H1 (cell line): ENCODE measurements around the gene TENT4A. TPM values are rescaled to one million over a fixed set of nuclear protein-coding genes. Genes with fewer than 3 reads are reported as not detected.

ENCODE experiments used
- CTCF ChIA-PET: fragments of 300-600 bp; sonication (Branson Sonifier 250); formaldehyde crosslinking; loops from one replicate; lab custom pipeline; 2021; ENCODE audit not compliant: partially characterized antibody; lab: Charles Lee
- POLR2A ChIA-PET: fragments of 300-600 bp; sonication (Branson Sonifier 250); formaldehyde crosslinking; loops from one replicate; lab custom pipeline; 2021; ENCODE audit warnings: inconsistent platforms; ENCODE audit not compliant: partially characterized antibody; lab: Charles Lee
- DNase-seq, 2 experiments: peaks; one replicate each; pipeline versions ENCODE4 v3.0.0 to v3.0.0-alpha.2; 2010 to 2022; ENCODE audit warnings: low spot score in 2 of 2, low read depth in 1 of 2, mixed read lengths in 1 of 2
- FAIRE-seq: peaks from 2 replicates; lab custom pipeline; 2011; peaks lifted over from hg19 to GRCh38; lab: Jason Lieb, UNC
- H2AFZ ChIP-seq: 2 replicates; pipeline ENCODE4 v1.8.1; 2012; ENCODE audit warnings: low read length, inconsistent platforms
- H2AK5ac ChIP-seq: 2 replicates; pipeline ENCODE4 v1.6.1; 2013; ENCODE audit warnings: low read depth, low read length
- H2BK120ac ChIP-seq: replicated peaks from 2 replicates; pipeline ENCODE3; 2013; ENCODE audit warnings: low read depth, low read length, inconsistent platforms
- H2BK12ac ChIP-seq: 2 replicates; pipeline ENCODE4 v1.6.1; 2013; ENCODE audit warnings: low read depth, low read length
- H2BK15ac ChIP-seq: 2 replicates; pipeline ENCODE4 v1.6.1; 2013; ENCODE audit warnings: low read length
- H2BK20ac ChIP-seq: 2 replicates; pipeline ENCODE4 v1.6.1; 2013; ENCODE audit warnings: low read length
- H2BK5ac ChIP-seq: 2 replicates; pipeline ENCODE4 v1.6.1; 2013; ENCODE audit warnings: low read depth, low read length
- H3K14ac ChIP-seq: 2 replicates; pipeline ENCODE4 v1.6.1; 2013; ENCODE audit warnings: inconsistent platforms; ENCODE audit not compliant: insufficient read length
- H3K18ac ChIP-seq: 2 replicates; pipeline ENCODE4 v1.6.1; 2013; ENCODE audit warnings: low read length; ENCODE audit errors: extremely low read depth
- H3K23ac ChIP-seq: 2 replicates; pipeline ENCODE4 v1.6.1; 2013; ENCODE audit warnings: inconsistent platforms; ENCODE audit not compliant: insufficient read length
- H3K23me2 ChIP-seq: 2 replicates; pipeline ENCODE4 v1.6.1; 2013; ENCODE audit warnings: low read depth, low read length
- H3K27ac ChIP-seq: 2 replicates; pipeline ENCODE4 v1.6.1; 2011; ENCODE audit warnings: low read depth, low read length, inconsistent platforms
- H3K27me3 ChIP-seq, 4 experiments: replicated peaks in 1 of 4; 1 replicate in 1 of 4; 2 replicates in 3 of 4; pipeline versions ENCODE4 v1.6.1 to v1.8.1; 2011 to 2013; ENCODE audit warnings: low read length in 3 of 4, mild to moderate bottlenecking in 3 of 4, inconsistent platforms in 2 of 4, mixed read lengths in 2 of 4, moderate library complexity in 1 of 4; ENCODE audit not compliant: control insufficient read depth in 3 of 4, insufficient read depth in 3 of 4; ENCODE audit errors: extremely low read depth in 1 of 4
- H3K36me3 ChIP-seq, 4 experiments: 2 replicates each; pipeline versions ENCODE4 v1.6.1 to v1.8.1; 2011 to 2013; ENCODE audit warnings: mild to moderate bottlenecking in 4 of 4, low read length in 3 of 4, moderate library complexity in 2 of 4, control low read depth in 1 of 4, inconsistent platforms in 1 of 4; ENCODE audit not compliant: insufficient read depth in 4 of 4, control insufficient read depth in 2 of 4
- H3K4ac ChIP-seq: replicated peaks from 2 replicates; pipeline ENCODE3; 2013; ENCODE audit warnings: low read length, low read depth, mixed read lengths, inconsistent platforms; ENCODE audit not compliant: insufficient read length
- H3K4me1 ChIP-seq, 4 experiments: replicated peaks in 1 of 4; 1 replicate in 1 of 4; 2 replicates in 3 of 4; pipeline versions ENCODE4 v1.6.1 to v1.8.1; 2011 to 2013; ENCODE audit warnings: low read length in 3 of 4, inconsistent platforms in 2 of 4, mixed read lengths in 1 of 4; ENCODE audit not compliant: insufficient read depth in 4 of 4, control insufficient read depth in 3 of 4
- H3K4me2 ChIP-seq, 2 experiments: 2 replicates each; pipeline versions ENCODE4 v1.6.1 to v1.8.1; 2011 to 2013; ENCODE audit warnings: low read depth in 2 of 2, low read length in 2 of 2, control low read depth in 1 of 2, inconsistent platforms in 1 of 2, mild to moderate bottlenecking in 1 of 2; ENCODE audit not compliant: insufficient read depth in 1 of 2
- H3K4me3 ChIP-seq, 4 experiments: fragments of 200-600, 300-600 bp in 1 of 4; sonication (generic), shearing (Covaris generic), sonication (Bioruptor Twin) in 1 of 4; 2 replicates each; pipeline versions ENCODE4 v1.5.1 to v1.8.1; 2011 to 2016; ENCODE audit warnings: low read length in 4 of 4, low read depth in 3 of 4, control low read depth in 2 of 4, inconsistent platforms in 2 of 4, mild to moderate bottlenecking in 2 of 4, mixed read lengths in 1 of 4, moderate library complexity in 1 of 4; ENCODE audit not compliant: insufficient read depth in 2 of 4; ENCODE audit errors: extremely low read depth in 1 of 4
- H3K56ac ChIP-seq: replicated peaks from 2 replicates; pipeline ENCODE3; 2013; ENCODE audit warnings: low read depth, mild to moderate bottlenecking, mixed read lengths, low read length, inconsistent platforms; ENCODE audit not compliant: insufficient read length
- H3K79me1 ChIP-seq: 2 replicates; pipeline ENCODE4 v1.6.1; 2013; ENCODE audit warnings: low read depth, low read length, control low read depth
- H3K79me2 ChIP-seq, 2 experiments: 2 replicates each; pipeline versions ENCODE4 v1.6.1 to v1.8.1; 2012 to 2013; ENCODE audit warnings: low read length in 2 of 2, mild to moderate bottlenecking in 2 of 2, inconsistent platforms in 1 of 2; ENCODE audit not compliant: insufficient read depth in 2 of 2, control insufficient read depth in 1 of 2
- H3K9ac ChIP-seq, 4 experiments: replicated peaks in 1 of 4; 1 replicate in 1 of 4; 2 replicates in 3 of 4; pipeline versions ENCODE4 v1.6.1 to v1.8.1; 2011 to 2013; ENCODE audit warnings: low read depth in 3 of 4, low read length in 3 of 4, control low read depth in 2 of 4, mild to moderate bottlenecking in 2 of 4, moderate library complexity in 2 of 4, inconsistent platforms in 1 of 4; ENCODE audit errors: extremely low read depth in 1 of 4
- H3K9me3 ChIP-seq, 2 experiments: 2 replicates each; pipeline versions ENCODE4 v1.6.1 to v1.8.1; 2012 to 2013; ENCODE audit warnings: mild to moderate bottlenecking in 2 of 2, moderate library complexity in 2 of 2, control low read depth in 1 of 2, inconsistent platforms in 1 of 2, low read depth in 1 of 2, low read length in 1 of 2, mixed read lengths in 1 of 2; ENCODE audit not compliant: insufficient read depth in 2 of 2
- H4K20me1 ChIP-seq, 2 experiments: replicated peaks in 1 of 2; 2 replicates each; pipeline versions ENCODE3 to v1.8.1; 2011 to 2013; ENCODE audit warnings: inconsistent platforms in 2 of 2, low read length in 2 of 2, mild to moderate bottlenecking in 1 of 2; ENCODE audit not compliant: insufficient read depth in 2 of 2, control insufficient read depth in 1 of 2
- H4K5ac ChIP-seq: 2 replicates; pipeline ENCODE4 v1.6.1; 2013; ENCODE audit warnings: low read length, low read depth, mixed read lengths, inconsistent platforms; ENCODE audit not compliant: insufficient read length
- H4K8ac ChIP-seq: 2 replicates; pipeline ENCODE4 v1.8.0; 2013; ENCODE audit warnings: mild to moderate bottlenecking, moderate library complexity, low read length, inconsistent platforms; ENCODE audit not compliant: insufficient read depth; ENCODE audit errors: extremely low read depth
- H4K91ac ChIP-seq: replicated peaks from 2 replicates; pipeline ENCODE3; 2013; ENCODE audit warnings: low read length, mixed read lengths, inconsistent platforms; ENCODE audit not compliant: insufficient read length
- ASH2L ChIP-seq: fragments of 200-600, 300-600 bp; sonication (generic); IDR thresholded peaks from one replicate; pipeline ENCODE4 v1.7.1; 2017; ENCODE audit warnings: low read length
- CBX8 ChIP-seq: fragments of 300-800, 300-1000 bp; sonication (generic); IDR thresholded peaks from 2 replicates; pipeline ENCODE4 v1.7.1; 2016; ENCODE audit warnings: low read depth, low read length, borderline replicate concordance
- CHD1 ChIP-seq: IDR thresholded peaks from 2 replicates; pipeline ENCODE4 v1.6.1; 2012; ENCODE audit warnings: low read depth, low read length, improper control_type of control experiment
- EP300 ChIP-seq, 2 experiments: IDR thresholded peaks; 1 replicate in 1 of 2; 2 replicates in 1 of 2; pipeline ENCODE4 v1.6.1; 2011 to 2012; ENCODE audit warnings: low read depth in 2 of 2, low read length in 2 of 2, mild to moderate bottlenecking in 2 of 2, borderline replicate concordance in 1 of 2, inconsistent platforms in 1 of 2, moderate library complexity in 1 of 2
- GTF2F1 ChIP-seq: IDR thresholded peaks from 2 replicates; pipeline ENCODE4 v1.6.1; 2012; ENCODE audit warnings: low read depth, low read length, improper control_type of control experiment, borderline replicate concordance
- JUN ChIP-seq: IDR thresholded peaks from 2 replicates; pipeline ENCODE4 v1.6.1; 2011; ENCODE audit warnings: low read depth, mild to moderate bottlenecking, improper control_type of control experiment, low read length
- NANOG ChIP-seq: IDR thresholded peaks from 2 replicates; pipeline ENCODE4 v1.6.1; 2011; ENCODE audit warnings: low read length, low read depth, mild to moderate bottlenecking, inconsistent platforms; ENCODE audit not compliant: insufficient read depth, poor library complexity, severe bottlenecking
- PHF8 ChIP-seq: fragments of 200-600 bp; sonication (generic); conservative IDR thresholded peaks from 2 replicates; pipeline ENCODE4 v1.7.1; 2012; ENCODE audit warnings: low read depth, mild to moderate bottlenecking, inconsistent platforms, low read length, moderate library complexity
- SP1 ChIP-seq: IDR thresholded peaks from 2 replicates; pipeline ENCODE4 v1.6.1; 2011; ENCODE audit warnings: low read depth, low read length
- SUZ12 ChIP-seq: fragments of 200-600 bp; sonication (generic); IDR thresholded peaks from 2 replicates; pipeline ENCODE4 v1.6.1; 2012; ENCODE audit warnings: mild to moderate bottlenecking, inconsistent platforms, low read length, moderate library complexity, mixed read lengths
- WGBS, 2 experiments: shearing (Covaris generic) in 1 of 2; methylation state at CpG; one replicate each; pipeline versions ENCODE4 v1.1.6 to v1.1.7; 2013 to 2015; ENCODE audit warnings: low lambda C conversion rate in 2 of 2, mixed read lengths in 2 of 2, inconsistent platforms in 1 of 2, low coverage in 1 of 2, missing lambda C conversion rate in 1 of 2; ENCODE audit not compliant: insufficient replicate concordance in 2 of 2, insufficient coverage in 1 of 2, insufficient read length in 1 of 2; ENCODE audit errors: extremely low coverage in 1 of 2, missing lambda C conversion rate in 1 of 2; 5-methylcytosine and 5-hydroxymethylcytosine counted together
- polyA plus RNA-seq, 7 experiments: library from polyadenylated mRNA; depleted of rRNA in 3 of 7; stranded (reverse) in 5 of 7; unstranded in 2 of 7; fragments of >200 nt in 5 of 7; fragments of 200-250 nt in 2 of 7; gene quantifications; 1 replicate in 5 of 7; 2 replicates in 1 of 7; 4 replicates in 1 of 7; pipeline versions ENCODE4 v1.2.1 to v1.2.3, GENCODE V29; 2011 to 2013; ENCODE audit warnings: missing spikeins in 2 of 7, mixed read lengths in 2 of 7
- total RNA-seq: library from RNA; stranded (reverse); fragmentation: NEBNext Ultra II Directional; extraction: Animal tissue kit (Norgen Biotek cat#: 25700); gene quantifications from 2 replicates; pipeline ENCODE4 v1.2.1, GENCODE V29; 2021
- TF ChIP-seq, protein P1 (sequence below): IDR thresholded peaks from 2 replicates; pipeline ENCODE4 v1.6.1; 2011; ENCODE audit warnings: low read length, improper control_type of control experiment

The TENT4A gene
- total and polyA plus RNA-seq, 2 of the 8 experiments (the other 6 are each of a cell fraction or from before 2014, with no cell fraction given): 8.9 to 25.1 TPM

DNA sequence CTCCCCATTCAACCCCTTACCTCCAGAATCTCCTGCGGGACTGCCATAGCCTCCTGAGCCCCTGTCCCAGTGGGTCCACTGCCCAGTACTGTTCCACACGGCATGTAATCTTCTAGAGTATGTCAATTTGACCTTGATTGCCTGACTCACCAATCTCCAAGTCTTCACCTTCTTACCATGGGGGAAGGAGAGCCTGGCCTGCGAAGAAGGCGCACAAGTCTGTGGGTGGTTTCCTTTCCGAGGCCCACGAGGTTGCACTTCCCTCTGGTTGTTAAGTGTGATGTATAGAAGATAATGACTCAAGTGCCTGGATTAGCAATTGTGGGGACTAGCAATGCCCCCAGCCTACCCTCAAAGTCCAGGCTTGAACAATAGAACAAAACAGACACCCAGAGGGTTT, 8.1 kb upstream of the TENT4A start:
- no peaks in the 10 kb centered on the region for H3K9me3 ChIP-seq
- H3K4me2 ChIP-seq: no peak overlapping the region
- ChIA-PET CTCF (no interaction called here), POLR2A (interaction anchor here (0.9 kb wide), 1 partner anchor 19 kb away, joined by 3 read pairs; no protein-coding TSS in a partner anchor)
- H4K5ac ChIP-seq: no peak overlapping the region
- H2AFZ ChIP-seq: no peak overlapping the region
- H3K27ac ChIP-seq: no peak overlapping the region
- FAIRE-seq (no peak), DNase-seq (no peak)
- no peak overlapping the region for H3K4ac ChIP-seq
- H4K20me1 ChIP-seq: no peaks in the 10 kb centered on the region
- no peak overlapping the region for H4K91ac ChIP-seq
- WGBS, 2 experiments: 94% methylated on average over 6 of the region's 6 CpGs; no CpG with 5 or more reads in 1 of the 2 experiments
- no peak overlapping the region for H3K9ac ChIP-seq
- no peak overlapping the region for H4K8ac ChIP-seq
- H2BK12ac ChIP-seq: no peak overlapping the region
- H2BK20ac ChIP-seq: no peak overlapping the region
- H3K56ac ChIP-seq: no peak overlapping the region
- H3K79me1 ChIP-seq: no peaks in the 10 kb centered on the region
- no peaks in the 10 kb centered on the region for H3K79me2 ChIP-seq
- H3K4me3 ChIP-seq: no peak overlapping the region
- no peak overlapping the region for H3K23ac ChIP-seq
- no peak overlapping the region for H2AK5ac ChIP-seq
- H3K18ac ChIP-seq: no peak overlapping the region
- no peaks in the 10 kb centered on the region for H3K27me3 ChIP-seq
- no peaks in the 10 kb centered on the region for H3K23me2 ChIP-seq
- no peak overlapping the region for H2BK15ac ChIP-seq
- H3K36me3 ChIP-seq: no peaks in the 10 kb centered on the region
- H3K4me1 ChIP-seq: peaks cover 3 to 12% (median 5%) of the 10 kb centered on the region in 4 experiments; a peak in 6 of 7 replicates
- H2BK5ac ChIP-seq: no peak overlapping the region
- H2BK120ac ChIP-seq: no peak overlapping the region
- H3K14ac ChIP-seq: no peak overlapping the region
- TF ChIP-seq SUZ12 (no peak), SP1 (no peak), CBX8 (no peak), EP300 (IDR thresholded peaks at IDR 0.05; ENCODE audit: borderline replicate concordance in 1 of 2, low read depth in 2 of 2, low read length in 2 of 2) (no peak), NANOG (no peak), CHD1 (no peak), JUN (no peak), GTF2F1 (no peak), ASH2L (no peak), PHF8 (no peak)
- TF ChIP-seq, protein P1, sequence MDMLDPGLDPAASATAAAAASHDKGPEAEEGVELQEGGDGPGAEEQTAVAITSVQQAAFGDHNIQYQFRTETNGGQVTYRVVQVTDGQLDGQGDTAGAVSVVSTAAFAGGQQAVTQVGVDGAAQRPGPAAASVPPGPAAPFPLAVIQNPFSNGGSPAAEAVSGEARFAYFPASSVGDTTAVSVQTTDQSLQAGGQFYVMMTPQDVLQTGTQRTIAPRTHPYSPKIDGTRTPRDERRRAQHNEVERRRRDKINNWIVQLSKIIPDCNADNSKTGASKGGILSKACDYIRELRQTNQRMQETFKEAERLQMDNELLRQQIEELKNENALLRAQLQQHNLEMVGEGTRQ: no peak
